ENCODE data around the gene VWCE. TPM values are rescaled to one million over a fixed set of nuclear protein-coding genes. Genes with fewer than 3 reads are reported as not detected.

The VWCE gene
- total and polyA plus RNA-seq, 5 donors from 2014 or later = 0.94 TPM; not detected in 4

DNA sequence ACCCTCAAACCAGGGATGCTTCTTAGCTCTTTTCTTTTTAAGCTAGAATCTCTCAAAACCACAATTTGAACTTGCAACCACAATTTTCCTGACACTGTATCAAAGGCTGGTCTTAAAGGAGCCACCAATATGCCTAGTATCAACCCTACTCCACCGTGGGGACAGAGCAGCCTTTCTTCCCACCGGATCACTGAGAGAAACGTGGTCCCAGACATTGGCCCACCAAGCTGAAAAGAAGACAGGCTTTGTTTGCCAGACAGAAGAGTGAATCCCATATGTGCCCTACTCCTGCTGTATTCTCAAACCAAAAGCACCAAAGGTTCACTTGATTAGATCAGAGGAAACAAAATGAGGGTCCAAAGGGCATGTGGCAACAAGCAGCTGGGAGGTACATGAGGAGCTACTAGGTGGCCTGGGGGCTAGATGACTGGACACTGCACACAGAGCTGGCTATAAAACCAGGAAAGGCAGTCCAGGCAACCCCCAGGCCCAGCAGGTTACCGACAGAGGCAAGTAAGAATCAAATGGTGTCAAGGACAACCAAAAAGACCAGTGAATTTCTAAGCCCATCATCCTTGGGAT lies 3.6 kb upstream of the VWCE start:
- H3K27me3 Mint-ChIP-seq = peaks cover 12% of the 10 kb centered on the region
- ATAC-seq (ENCODE audit: low read depth in 2 of 2) (no peak), DNase-seq (no peak)
- peaks cover 43% of the 10 kb centered on the region for H3K36me3 Mint-ChIP-seq
- peaks cover 54% of the 10 kb centered on the region for H3K36me3 ChIP-seq (ENCODE audit: control insufficient read depth, insufficient read depth, low read length)
- H3K4me3 Mint-ChIP-seq = no peak overlapping the region
- H3K4me1 ChIP-seq (ENCODE audit: control insufficient read depth, insufficient read depth, low read length, poor library complexity, severe bottlenecking) = peaks cover 19% of the 10 kb centered on the region
- H3K27ac ChIP-seq (ENCODE audit: insufficient read depth, low read length, poor library complexity, severe bottlenecking) = no peak overlapping the region
- peaks cover 0 to 12% (median 8%) of the 10 kb centered on the region in 4 donors for H3K4me1 Mint-ChIP-seq
- no peaks in the 10 kb centered on the region for H3K27me3 ChIP-seq (ENCODE audit: control insufficient read depth, insufficient read depth, low read length)
- no peaks in the 10 kb centered on the region for H3K9me3 ChIP-seq (ENCODE audit: control insufficient read depth in 2 of 2, low read length in 2 of 2)
- H3K9me3 Mint-ChIP-seq = no peaks in the 10 kb centered on the region
- peak overlapping the region in 1 of 3 donors; percentile 18 for H3K27ac Mint-ChIP-seq
- H3K4me3 ChIP-seq (ENCODE audit: low read depth, low read length) = no peak overlapping the region

- H3K36me3 ChIP-seq (ENCODE audit: control insufficient read depth, insufficient read depth, low read length) = peaks cover 43% of the 10 kb centered on the region
- peaks cover 0 to 17% (median 12%) of the 10 kb centered on the region in 4 donors for H3K4me1 Mint-ChIP-seq
- no peaks in the 10 kb centered on the region for H3K9me3 ChIP-seq (ENCODE audit: control insufficient read depth in 2 of 2, low read length in 2 of 2)
- H3K9me3 Mint-ChIP-seq = no peaks in the 10 kb centered on the region
- peaks cover 41% of the 10 kb centered on the region for H3K36me3 Mint-ChIP-seq
- no peak overlapping the region for H3K4me3 ChIP-seq (ENCODE audit: low read depth, low read length)
- H3K27ac ChIP-seq (ENCODE audit: insufficient read depth, low read length, poor library complexity, severe bottlenecking) = no peak overlapping the region
- H3K4me1 ChIP-seq (ENCODE audit: control insufficient read depth, insufficient read depth, low read length, poor library complexity, severe bottlenecking) = peaks cover 23% of the 10 kb centered on the region
- ATAC-seq (ENCODE audit: low read depth in 2 of 2) (no peak), DNase-seq (no peak)
- H3K27ac Mint-ChIP-seq = peak overlapping the region in 2 of 3 donors; percentile 4 to 72
- no peaks in the 10 kb centered on the region for H3K27me3 ChIP-seq (ENCODE audit: control insufficient read depth, insufficient read depth, low read length)
- peak overlapping the region in 2 of 4 donors; percentile 23 to 29 for H3K4me3 Mint-ChIP-seq
- peaks cover 22% of the 10 kb centered on the region for H3K27me3 Mint-ChIP-seq
Measured at GRCh38 chr11:61297746-61298145, 2.6 kb upstream of the VWCE start.

- Mint-ChIP-seq H3K27ac (peak overlapping the region in 2 of 3 donors; percentile 4 to 72), H3K27me3 (peaks cover 26% of the 10 kb centered on the region), H3K9me3 (peaks cover 0 to 1% (median 0%) of the 10 kb centered on the region in 7 donors), H3K36me3 (peaks cover 39% of the 10 kb centered on the region), H3K4me3 (peak overlapping the region in 3 of 4 donors; percentile 9 to 29 (median 23)), H3K4me1 (peaks cover 0 to 20% (median 12%) of the 10 kb centered on the region in 4 donors)
- peaks cover 23% of the 10 kb centered on the region for H3K4me1 ChIP-seq (ENCODE audit: control insufficient read depth, insufficient read depth, low read length, poor library complexity, severe bottlenecking)
- no peaks in the 10 kb centered on the region for H3K27me3 ChIP-seq (ENCODE audit: control insufficient read depth, insufficient read depth, low read length)
- H3K4me3 ChIP-seq (ENCODE audit: low read depth, low read length) = no peak overlapping the region
- DNase-seq = no peak
- no peaks in the 10 kb centered on the region for H3K9me3 ChIP-seq (ENCODE audit: control insufficient read depth in 2 of 2, low read length in 2 of 2)
- H3K27ac ChIP-seq (ENCODE audit: insufficient read depth, low read length, poor library complexity, severe bottlenecking) = no peak overlapping the region
- ATAC-seq (ENCODE audit: low read depth in 2 of 2) = no peak
- peaks cover 39% of the 10 kb centered on the region for H3K36me3 ChIP-seq (ENCODE audit: control insufficient read depth, insufficient read depth, low read length)
Measured at GRCh38 chr11:61297341-61297740, 2.2 kb upstream of the VWCE start.

- peaks cover 22% of the 10 kb centered on the region for H3K36me3 ChIP-seq (ENCODE audit: control insufficient read depth, insufficient read depth, low read length)
- H3K9me3 ChIP-seq (ENCODE audit: control insufficient read depth in 2 of 2, low read length in 2 of 2) = no peaks in the 10 kb centered on the region
- DNase-seq = no peak
- peak overlapping the region in 1 of 4 donors; percentile 21 for H3K4me3 Mint-ChIP-seq
- H3K27ac Mint-ChIP-seq = no peak overlapping the region
- no peak overlapping the region for H3K27ac ChIP-seq (ENCODE audit: insufficient read depth, low read length, poor library complexity, severe bottlenecking)
- H3K27me3 ChIP-seq (ENCODE audit: control insufficient read depth, insufficient read depth, low read length) = no peaks in the 10 kb centered on the region
- peaks cover 0 to 20% (median 12%) of the 10 kb centered on the region in 4 donors for H3K4me1 Mint-ChIP-seq
- no peak overlapping the region for H3K4me3 ChIP-seq (ENCODE audit: low read depth, low read length)
- no peak for ATAC-seq (ENCODE audit: low read depth in 2 of 2)
- H3K4me1 ChIP-seq (ENCODE audit: control insufficient read depth, insufficient read depth, low read length, poor library complexity, severe bottlenecking) = peaks cover 23% of the 10 kb centered on the region
- H3K9me3 Mint-ChIP-seq = peaks cover 0 to 1% (median 0%) of the 10 kb centered on the region in 7 donors
- H3K36me3 Mint-ChIP-seq = peaks cover 24% of the 10 kb centered on the region
- H3K27me3 Mint-ChIP-seq = peaks cover 40% of the 10 kb centered on the region
Measured at GRCh38 chr11:61295596-61295926, 445 bp upstream of the VWCE start.

- Mint-ChIP-seq H3K9me3 (peaks cover 0 to 1% (median 0%) of the 10 kb centered on the region in 7 donors), H3K4me3 (peak overlapping the region; percentile 57 to 83 (median 78)), H3K36me3 (peaks cover 17% of the 10 kb centered on the region), H3K4me1 (peaks cover 0 to 18% (median 12%) of the 10 kb centered on the region in 4 donors), H3K27ac (no peak overlapping the region), H3K27me3 (peaks cover 47% of the 10 kb centered on the region)
- H3K36me3 ChIP-seq (ENCODE audit: control insufficient read depth, insufficient read depth, low read length) = peaks cover 7% of the 10 kb centered on the region
- no peaks in the 10 kb centered on the region for H3K27me3 ChIP-seq (ENCODE audit: control insufficient read depth, insufficient read depth, low read length)
- H3K27ac ChIP-seq (ENCODE audit: insufficient read depth, low read length, poor library complexity, severe bottlenecking) = no peak overlapping the region
- H3K9me3 ChIP-seq (ENCODE audit: control insufficient read depth in 2 of 2, low read length in 2 of 2) = no peaks in the 10 kb centered on the region
- peaks cover 23% of the 10 kb centered on the region for H3K4me1 ChIP-seq (ENCODE audit: control insufficient read depth, insufficient read depth, low read length, poor library complexity, severe bottlenecking)
- ATAC-seq (ENCODE audit: low read depth in 2 of 2) (peak in 1 of 2 donors; percentile 26), DNase-seq (peak in 2 of 3 donors; percentile 3 to 24)
- H3K4me3 ChIP-seq (ENCODE audit: low read depth, low read length) = no peak overlapping the region
Measured at GRCh38 chr11:61293867-61294716, 1.0 kb downstream of the VWCE start.

DNA sequence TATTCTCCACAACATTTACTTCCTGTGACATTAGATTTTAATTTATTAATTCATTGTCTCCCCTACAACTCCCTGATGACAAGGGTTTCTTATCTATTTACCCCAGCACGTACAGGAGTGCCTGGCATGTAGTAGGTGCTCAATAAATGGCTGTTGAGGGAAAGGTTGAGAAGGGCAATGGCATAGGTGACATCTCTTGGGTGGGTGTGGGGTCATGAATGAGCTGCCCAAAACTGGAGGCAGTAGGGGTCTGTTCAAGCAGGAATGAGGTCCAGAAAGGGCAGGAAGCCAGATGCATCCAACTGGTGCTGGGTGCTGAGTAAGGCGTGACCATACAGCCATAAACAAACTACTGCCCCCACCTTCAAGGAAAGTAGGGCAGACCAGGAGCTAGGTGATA lies 2.8 kb downstream of the VWCE start:
- peaks cover 0 to 1% (median 0%) of the 10 kb centered on the region in 7 donors for H3K9me3 Mint-ChIP-seq
- peaks cover 5% of the 10 kb centered on the region for H3K36me3 Mint-ChIP-seq
- DNase-seq (no peak), ATAC-seq (ENCODE audit: low read depth in 2 of 2) (no peak)
- peaks cover 23% of the 10 kb centered on the region for H3K4me1 ChIP-seq (ENCODE audit: control insufficient read depth, insufficient read depth, low read length, poor library complexity, severe bottlenecking)
- peaks cover 47% of the 10 kb centered on the region for H3K27me3 Mint-ChIP-seq
- no peaks in the 10 kb centered on the region for H3K27me3 ChIP-seq (ENCODE audit: control insufficient read depth, insufficient read depth, low read length)
- H3K27ac Mint-ChIP-seq = no peak overlapping the region
- no peak overlapping the region for H3K4me3 ChIP-seq (ENCODE audit: low read depth, low read length)
- H3K27ac ChIP-seq (ENCODE audit: insufficient read depth, low read length, poor library complexity, severe bottlenecking) = no peak overlapping the region
- no peaks in the 10 kb centered on the region for H3K36me3 ChIP-seq (ENCODE audit: control insufficient read depth, insufficient read depth, low read length)
- peaks cover 0 to 16% (median 8%) of the 10 kb centered on the region in 4 donors for H3K4me1 Mint-ChIP-seq
- H3K4me3 Mint-ChIP-seq = peak overlapping the region in 3 of 4 donors; percentile 14 to 50 (median 38)
- H3K9me3 ChIP-seq (ENCODE audit: control insufficient read depth in 2 of 2, low read length in 2 of 2) = no peaks in the 10 kb centered on the region

DNA sequence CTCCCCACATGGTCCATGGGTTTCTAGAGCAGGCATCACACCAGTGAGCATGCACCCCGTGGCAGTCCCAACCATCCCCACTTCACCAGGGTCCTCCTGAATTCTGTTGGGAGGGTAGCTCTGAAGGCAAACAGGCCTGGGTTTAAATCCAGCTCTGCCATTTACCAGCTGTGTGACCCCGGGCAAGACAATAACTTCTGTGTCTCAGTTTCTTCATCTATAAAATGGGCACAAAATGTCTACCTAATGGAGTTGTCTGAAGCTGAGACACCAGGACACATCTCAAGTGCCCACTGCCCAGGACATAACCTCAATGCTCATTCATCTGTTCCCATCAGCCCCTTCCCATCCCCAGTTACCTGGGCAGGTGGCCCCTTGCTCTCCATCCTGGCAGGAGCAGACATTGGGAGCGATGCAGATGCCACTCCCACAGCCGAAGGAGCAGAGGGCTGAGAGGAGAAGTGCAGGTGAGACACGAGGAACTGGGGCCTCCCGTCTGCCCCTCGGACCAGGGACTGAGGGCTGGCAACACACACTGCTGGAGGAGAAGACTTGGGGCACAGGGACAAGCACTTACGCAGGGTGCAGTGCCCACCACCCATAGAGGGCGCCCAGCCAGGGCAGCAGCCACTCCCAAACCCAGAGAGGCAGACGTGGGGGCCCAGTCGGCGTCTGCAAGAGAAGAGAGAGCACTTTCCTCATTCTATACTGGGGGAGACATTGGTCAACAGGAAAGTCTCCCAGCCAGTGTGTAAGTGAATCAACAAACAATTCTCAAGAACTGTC lies 4.0 kb downstream of the VWCE start:
- Mint-ChIP-seq H3K27ac (no peak overlapping the region), H3K9me3 (peaks cover 0 to 1% (median 0%) of the 10 kb centered on the region in 7 donors), H3K4me1 (peaks cover 0 to 15% (median 6%) of the 10 kb centered on the region in 4 donors), H3K4me3 (peak overlapping the region in 1 of 4 donors; percentile 38), H3K36me3 (no peaks in the 10 kb centered on the region), H3K27me3 (peaks cover 44% of the 10 kb centered on the region)
- Histone ChIP-seq H3K9me3 (ENCODE audit: control insufficient read depth in 2 of 2, low read length in 2 of 2) (no peaks in the 10 kb centered on the region), H3K36me3 (ENCODE audit: control insufficient read depth, insufficient read depth, low read length) (no peaks in the 10 kb centered on the region), H3K4me3 (ENCODE audit: low read depth, low read length) (no peak overlapping the region), H3K4me1 (ENCODE audit: control insufficient read depth, insufficient read depth, low read length, poor library complexity, severe bottlenecking) (peaks cover 23% of the 10 kb centered on the region), H3K27me3 (ENCODE audit: control insufficient read depth, insufficient read depth, low read length) (no peaks in the 10 kb centered on the region), H3K27ac (ENCODE audit: insufficient read depth, low read length, poor library complexity, severe bottlenecking) (no peak overlapping the region)
- ATAC-seq (ENCODE audit: low read depth in 2 of 2) (no peak), DNase-seq (no peak)
